Activated CD8-positive, alpha-beta memory T cell treated with anti-CD3 and anti-CD28 coated beads, Interleukin-2, amount 10 ng/mL, durations not matched to agents 7 days and 5 days (primary cell): ENCODE measurements around the gene STAT3. TPM values are rescaled to one million over a fixed set of nuclear protein-coding genes. Genes with fewer than 3 reads are reported as not detected.

ENCODE experiments used
- ATAC-seq: fragments of 150-1000 bp; cut with Tn5 transposase; one replicate; pipeline ENCODE4 v1.10.0; 2021; ENCODE audit warnings: moderate library complexity
- CTCF ChIA-PET: fragments of 350-600 bp; sonication (Branson Sonifier 250); formaldehyde crosslinking; loops from one replicate; lab custom pipeline; 2021; ENCODE audit warnings: antibody characterized with exemption; lab: Charles Lee
- DNase-seq: peaks from one replicate; pipeline ENCODE4 v3.0.0-alpha.2; 2020
- H3K27ac Mint-ChIP-seq: one replicate; pipeline ENCODE4 v1.8.0; 2021; ENCODE audit warnings: mild to moderate bottlenecking, mixed read lengths
- H3K27me3 Mint-ChIP-seq: one replicate; pipeline ENCODE4 v1.8.0; 2021; ENCODE audit warnings: mixed read lengths
- H3K36me3 Mint-ChIP-seq: one replicate; pipeline ENCODE4 v1.8.0; 2021; ENCODE audit warnings: mild to moderate bottlenecking, mixed read lengths
- H3K4me1 Mint-ChIP-seq: one replicate; pipeline ENCODE4 v1.8.0; 2021; ENCODE audit warnings: mixed read lengths
- H3K4me3 Mint-ChIP-seq: one replicate; pipeline ENCODE4 v1.8.0; 2021; ENCODE audit warnings: mild to moderate bottlenecking, moderate library complexity, mixed read lengths
- H3K9me3 Mint-ChIP-seq: one replicate; pipeline ENCODE4 v1.8.0; 2022; ENCODE audit warnings: low read depth, mixed read lengths
- total RNA-seq, 2 experiments: library from RNA; stranded (reverse); gene quantifications; one replicate each; pipeline ENCODE4 v1.2.3, GENCODE V29; 2021

Gene STAT3
- total RNA-seq, 2 experiments from 2014 or later, result 90.5 to 97.6 TPM

GRCh38 chr17:42347606-42348005, 40.6 kb downstream of the STAT3 start:
- Mint-ChIP-seq H3K27ac (no peak overlapping the region), H3K9me3 (no peaks in the 10 kb centered on the region), H3K4me3 (no peak overlapping the region), H3K4me1 (peaks cover 31% of the 10 kb centered on the region), H3K27me3 (no peaks in the 10 kb centered on the region), H3K36me3 (peaks cover 44% of the 10 kb centered on the region)
- ATAC-seq, result no peak
- CTCF ChIA-PET, result interaction anchor here (0.6 to 1.7 kb wide), 3 partner anchors 50 to 125 kb away, joined by 3 to 6 read pairs (median 4); no protein-coding TSS in a partner anchor
- DNase-seq, result no peak

DNA sequence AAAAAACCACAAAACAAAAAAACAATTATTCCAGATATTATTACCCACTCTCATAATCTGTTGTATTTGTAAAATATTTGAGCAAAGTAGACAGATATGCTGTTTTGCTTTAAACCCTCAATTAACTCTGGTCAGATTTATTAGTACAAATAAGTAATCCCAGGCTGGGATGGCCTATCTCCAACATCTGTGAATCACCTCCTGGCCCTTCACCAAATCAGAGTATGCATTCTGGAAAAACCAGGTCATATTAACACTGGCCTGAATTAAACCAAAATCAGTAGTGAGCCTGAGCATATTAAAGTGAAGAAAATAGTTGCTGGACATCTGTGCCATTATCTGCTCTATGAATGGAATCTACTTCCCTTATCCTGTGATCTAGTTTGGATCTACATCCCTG, 41.0 kb downstream of the STAT3 start:
- H3K9me3 Mint-ChIP-seq, result no peaks in the 10 kb centered on the region
- H3K4me3 Mint-ChIP-seq, result no peak overlapping the region
- H3K27me3 Mint-ChIP-seq, result no peaks in the 10 kb centered on the region
- DNase-seq (no peak), ATAC-seq (no peak)
- no peak overlapping the region for H3K27ac Mint-ChIP-seq
- H3K36me3 Mint-ChIP-seq, result peaks cover 43% of the 10 kb centered on the region
- CTCF ChIA-PET, result no interaction called here
- H3K4me1 Mint-ChIP-seq, result peaks cover 34% of the 10 kb centered on the region

GRCh38 chr17:42346481-42346880, 41.8 kb downstream of the STAT3 start:
- no peak overlapping the region for H3K4me3 Mint-ChIP-seq
- peaks cover 43% of the 10 kb centered on the region for H3K36me3 Mint-ChIP-seq
- peaks cover 41% of the 10 kb centered on the region for H3K4me1 Mint-ChIP-seq
- DNase-seq (no peak), ATAC-seq (no peak)
- H3K27ac Mint-ChIP-seq, result no peak overlapping the region
- CTCF ChIA-PET, result interaction anchor here (0.6 kb wide), 1 partner anchor 35 kb away, joined by 4 read pairs; no protein-coding TSS in a partner anchor
- H3K27me3 Mint-ChIP-seq, result no peaks in the 10 kb centered on the region
- no peaks in the 10 kb centered on the region for H3K9me3 Mint-ChIP-seq

- ATAC-seq, result no peak
- Mint-ChIP-seq H3K9me3 (no peaks in the 10 kb centered on the region), H3K4me1 (peaks cover 51% of the 10 kb centered on the region), H3K4me3 (no peak overlapping the region), H3K36me3 (peaks cover 51% of the 10 kb centered on the region), H3K27me3 (no peaks in the 10 kb centered on the region), H3K27ac (no peak overlapping the region)
- DNase-seq, result no peak
- CTCF ChIA-PET, result interaction anchor here (0.6 kb wide), 1 partner anchor 36 kb away, joined by 4 read pairs; no protein-coding TSS in a partner anchor
Measured at GRCh38 chr17:42345396-42346073, 42.7 kb downstream of the STAT3 start.

- Mint-ChIP-seq H3K36me3 (peaks cover 52% of the 10 kb centered on the region), H3K4me3 (peak overlapping the region; percentile 56), H3K4me1 (peaks cover 56% of the 10 kb centered on the region), H3K27ac (peak overlapping the region; percentile 96), H3K27me3 (no peaks in the 10 kb centered on the region), H3K9me3 (no peaks in the 10 kb centered on the region)
- ATAC-seq (peak; percentile 84), DNase-seq (peak; percentile 85)
- CTCF ChIA-PET, result interaction anchor here (0.7 to 1.7 kb wide), 5 partner anchors 42 to 142 kb away, joined by 3 to 6 read pairs (median 6); partner anchors contain the start of gene STAT3
Measured at GRCh38 chr17:42342242-42343008, 45.8 kb downstream of the STAT3 start.

DNA sequence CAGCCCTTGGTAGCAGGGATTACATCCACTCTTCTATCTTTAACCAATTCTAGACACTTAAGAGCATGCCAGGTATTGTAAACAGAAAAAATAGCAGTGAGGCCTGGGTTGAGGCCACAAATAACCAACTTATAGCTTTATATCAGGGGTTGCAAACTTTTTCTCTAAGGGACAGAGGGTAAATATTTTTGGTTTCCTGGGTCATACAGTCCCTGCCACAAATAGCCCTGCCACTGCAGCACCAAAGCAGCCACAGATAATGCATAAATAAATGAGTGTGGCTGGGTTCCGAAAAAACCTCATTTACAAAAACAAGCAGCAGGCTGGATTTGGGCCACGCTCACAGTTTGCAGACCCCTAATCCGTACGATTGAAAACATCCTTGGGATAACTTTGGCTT, 46.7 kb downstream of the STAT3 start:
- DNase-seq (no peak), ATAC-seq (no peak)
- Mint-ChIP-seq H3K4me3 (peak overlapping the region; percentile 3), H3K27me3 (no peaks in the 10 kb centered on the region), H3K36me3 (peaks cover 51% of the 10 kb centered on the region), H3K9me3 (no peaks in the 10 kb centered on the region), H3K4me1 (peaks cover 60% of the 10 kb centered on the region), H3K27ac (peak overlapping the region; percentile 96)
- CTCF ChIA-PET, result interaction anchor here (1.0 to 3.4 kb wide), 7 partner anchors 18 to 119 kb away, joined by 3 to 18 read pairs (median 7); partner anchors contain the start of gene STAT3

- Mint-ChIP-seq H3K27me3 (no peaks in the 10 kb centered on the region), H3K4me1 (peaks cover 65% of the 10 kb centered on the region), H3K27ac (peak overlapping the region; percentile 96), H3K36me3 (peaks cover 49% of the 10 kb centered on the region), H3K9me3 (no peaks in the 10 kb centered on the region), H3K4me3 (peak overlapping the region; percentile 3)
- CTCF ChIA-PET, result interaction anchor here (0.7 to 3.4 kb wide), 12 partner anchors 17 to 179 kb away, joined by 3 to 19 read pairs (median 5); partner anchors contain the start of gene STAT3
- DNase-seq (peak; percentile 62), ATAC-seq (peak; percentile 35)
Measured at GRCh38 chr17:42340691-42341127, 47.5 kb downstream of the STAT3 start.

DNA sequence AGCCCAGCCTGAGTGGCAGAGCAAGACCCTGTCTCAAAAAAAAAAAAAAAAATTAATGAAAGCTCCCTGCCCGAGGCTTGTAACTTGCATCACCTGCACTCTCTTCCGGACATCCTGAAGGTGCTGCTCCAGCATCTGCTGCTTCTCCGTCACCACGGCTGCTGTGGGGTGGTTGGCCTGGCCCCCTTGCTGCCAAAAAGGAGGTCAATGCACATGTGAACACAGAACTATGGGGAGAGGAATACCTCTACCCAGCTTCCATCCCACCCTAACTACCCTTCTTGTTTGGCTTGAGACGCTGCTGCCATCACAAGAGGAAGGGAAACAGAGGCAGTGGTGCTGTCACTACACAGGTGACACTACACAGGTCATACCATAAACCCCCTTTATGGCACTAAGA, 49.0 kb downstream of the STAT3 start:
- Mint-ChIP-seq H3K27me3 (no peaks in the 10 kb centered on the region), H3K4me1 (peaks cover 78% of the 10 kb centered on the region), H3K36me3 (peaks cover 52% of the 10 kb centered on the region), H3K9me3 (no peaks in the 10 kb centered on the region), H3K27ac (no peak overlapping the region), H3K4me3 (no peak overlapping the region)
- DNase-seq (no peak), ATAC-seq (no peak)
- CTCF ChIA-PET, result interaction anchor here (0.7 to 3.4 kb wide), 5 partner anchors 15 to 67 kb away, joined by 3 to 19 read pairs (median 13); partner anchors contain the start of gene STAT3

- H3K4me3 Mint-ChIP-seq, result peak overlapping the region; percentile 39
- H3K27ac Mint-ChIP-seq, result peak overlapping the region; percentile 85
Measured at GRCh38 chr17:42338427-42338985, 49.7 kb downstream of the STAT3 start.

GRCh38 chr17:42337442-42337841, 50.8 kb downstream of the STAT3 start:
- CTCF ChIA-PET, result interaction anchor here (0.7 to 31.0 kb wide), 10 partner anchors 11 to 190 kb away, joined by 3 to 967 read pairs (median 3); partner anchors contain the start of genes CAVIN1 and STAT3
- peaks cover 78% of the 10 kb centered on the region for H3K4me1 Mint-ChIP-seq
- peak; percentile 80 for ATAC-seq

More at GRCh38 chr17:42338427-42338985, 49.7 kb downstream of the STAT3 start:
- ATAC-seq, result no peak
- Mint-ChIP-seq H3K9me3 (no peaks in the 10 kb centered on the region), H3K4me1 (peaks cover 79% of the 10 kb centered on the region), H3K36me3 (peaks cover 52% of the 10 kb centered on the region), H3K27me3 (no peaks in the 10 kb centered on the region)
- CTCF ChIA-PET, result interaction anchor here (0.7 to 3.4 kb wide), 5 partner anchors 16 to 68 kb away, joined by 3 to 19 read pairs (median 13); partner anchors contain the start of gene STAT3
- no peak for DNase-seq

GRCh38 chr17:42334677-42335076, 53.6 kb downstream of the STAT3 start:
- Mint-ChIP-seq H3K27me3 (no peaks in the 10 kb centered on the region), H3K27ac (no peak overlapping the region), H3K4me3 (no peak overlapping the region), H3K4me1 (peaks cover 53% of the 10 kb centered on the region), H3K9me3 (no peaks in the 10 kb centered on the region), H3K36me3 (peaks cover 62% of the 10 kb centered on the region)
- DNase-seq (no peak), ATAC-seq (no peak)
- CTCF ChIA-PET, result interaction anchor here (0.9 to 31.0 kb wide), 7 partner anchors 12 to 196 kb away, joined by 3 to 967 read pairs (median 4); partner anchors contain the start of gene STAT3

More at GRCh38 chr17:42337442-42337841, 50.8 kb downstream of the STAT3 start:
- H3K4me3 Mint-ChIP-seq, result peak overlapping the region; percentile 62
- H3K27ac Mint-ChIP-seq, result peak overlapping the region; percentile 91
- DNase-seq, result peak; percentile 95
- no peaks in the 10 kb centered on the region for H3K27me3 Mint-ChIP-seq
- H3K36me3 Mint-ChIP-seq, result peaks cover 59% of the 10 kb centered on the region
- H3K9me3 Mint-ChIP-seq, result no peaks in the 10 kb centered on the region

DNA sequence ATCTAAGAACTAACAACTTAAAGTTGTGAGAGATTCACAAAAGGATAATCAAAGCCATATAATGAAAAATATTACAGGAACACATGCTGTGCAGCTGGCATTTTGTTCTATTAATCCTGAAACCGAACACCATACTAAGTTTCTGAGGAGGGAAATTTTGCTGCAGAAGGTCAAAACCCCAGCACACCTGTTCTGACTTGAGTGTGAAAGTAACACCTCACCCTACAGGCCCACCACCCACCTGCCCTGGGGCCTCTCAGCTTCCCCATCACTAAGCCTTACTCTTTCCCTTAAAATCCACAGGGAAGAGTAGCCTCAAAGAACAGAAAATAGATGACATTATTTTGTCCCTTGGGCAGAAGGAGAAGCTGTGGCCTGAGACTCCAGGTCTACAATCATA, 55.2 kb downstream of the STAT3 start:
- ATAC-seq, result no peak
- Mint-ChIP-seq H3K27me3 (no peaks in the 10 kb centered on the region), H3K4me3 (no peak overlapping the region), H3K4me1 (peaks cover 41% of the 10 kb centered on the region), H3K9me3 (no peaks in the 10 kb centered on the region), H3K27ac (peak overlapping the region; percentile 19), H3K36me3 (peaks cover 63% of the 10 kb centered on the region)
- DNase-seq, result no peak
- CTCF ChIA-PET, result interaction anchor here (4.5 to 31.0 kb wide), 2 partner anchors 11 to 69 kb away, joined by 31 to 967 read pairs; partner anchors contain the start of gene STAT3
